Thyroid gland (tissue), 4 donors: Measurements from ENCODE around the gene IPO5.

ENCODE experiments used
- CTCF ChIP-seq, 6 experiments: fragments of 200-600 bp in 3 of 6; fragments of 450-650 bp in 3 of 6; sonication (generic) in 3 of 6; IDR thresholded peaks; one replicate each; pipeline ENCODE4 v1.5.1; 2016 to 2019; ENCODE audit warnings: antibody characterized with exemption in 6 of 6, mild to moderate bottlenecking in 2 of 6, inconsistent platforms in 1 of 6, moderate library complexity in 1 of 6
- POLR2A ChIP-seq, 2 donors: fragments of 450-650 bp; IDR thresholded peaks; one replicate each; pipeline ENCODE4 v1.6.1; 2017; ENCODE audit warnings: antibody characterized with exemption in 2 of 2, mild to moderate bottlenecking in 2 of 2, moderate library complexity in 1 of 2

- no peak for TF ChIP-seq CTCF (IDR thresholded peaks at IDR 0.05)
- TF ChIP-seq POLR2A (IDR thresholded peaks at IDR 0.05): no peak
These were observed 85.8 kb downstream of the IPO5 start for GRCh38 chr13:98039261-98039660.
